Tibial artery (tissue), 4 donors: Measurements from ENCODE around the gene IMMP2L.

Source experiments
- DNase-seq, 2 donors: peaks; one replicate each; pipeline ENCODE4 v3.0.0-alpha.2; 2019
- H3K27ac ChIP-seq, 2 donors: fragments of 200-600 bp; sonication (generic) in 1 of 2; 1 replicate in 1 of 2; 2 replicates in 1 of 2; pipeline ENCODE4 v1.5.1; 2018 to 2019; ENCODE audit warnings: mild to moderate bottlenecking in 1 of 2
- H3K27me3 ChIP-seq, 2 donors: fragments of 200-600 bp; sonication (generic) in 1 of 2; one replicate each; pipeline versions ENCODE4 v1.5.1 to v1.6.0; 2016 to 2019
- H3K36me3 ChIP-seq, 3 donors: fragments of 200-600 bp; sonication (generic) in 2 of 3; one replicate each; pipeline ENCODE4 v1.5.1; 2016 to 2019; ENCODE audit warnings: mild to moderate bottlenecking in 2 of 3
- H3K4me1 ChIP-seq, 4 donors: fragments of 200-600 bp; sonication (generic) in 2 of 4; 1 replicate in 3 of 4; 2 replicates in 1 of 4; pipeline ENCODE4 v1.5.1; 2016 to 2019
- H3K4me3 ChIP-seq, 2 donors: fragments of 200-600 bp; sonication (generic) in 1 of 2; 1 replicate in 1 of 2; 2 replicates in 1 of 2; pipeline ENCODE4 v1.5.1; 2018 to 2019; ENCODE audit warnings: mild to moderate bottlenecking in 2 of 2
- H3K9me3 ChIP-seq, 3 donors: fragments of 200-600 bp; sonication (generic) in 1 of 3; one replicate each; pipeline ENCODE4 v1.5.1; 2016 to 2019
- CTCF ChIP-seq, 2 experiments: fragments of 200-600 bp in 1 of 2; fragments of 450-650 bp in 1 of 2; IDR thresholded peaks; one replicate each; pipeline ENCODE4 v1.5.1; 2017 to 2019; ENCODE audit warnings: antibody characterized with exemption in 2 of 2, mild to moderate bottlenecking in 1 of 2, moderate library complexity in 1 of 2
- intact Hi-C: fragments of 100-400 bp; cut with DNase I; formaldehyde crosslinking; loops from one replicate; pipeline ENCODE4 v1.15.0; 2023; ENCODE audit warnings: low total_unique reads

Gene IMMP2L

GRCh38 chr7:111146136-111146535, 416.2 kb downstream of the IMMP2L start:
- TF ChIP-seq CTCF (IDR thresholded peaks at IDR 0.05) = no peak
- intact Hi-C loops = no loop called here
- Histone ChIP-seq H3K36me3 (no peaks in the 10 kb centered on the region), H3K9me3 (no peaks in the 10 kb centered on the region), H3K27me3 (no peaks in the 10 kb centered on the region), H3K4me3 (no peak overlapping the region), H3K27ac (no peak overlapping the region), H3K4me1 (peaks cover 0 to 25% (median 0%) of the 10 kb centered on the region in 4 donors)
- no peak for DNase-seq

- intact Hi-C loops = no loop called here
- no peak for DNase-seq
- no peaks in the 10 kb centered on the region for H3K36me3 ChIP-seq
- H3K27me3 ChIP-seq = no peaks in the 10 kb centered on the region
- H3K4me1 ChIP-seq = peaks cover 0 to 29% (median 0%) of the 10 kb centered on the region in 4 donors
- TF ChIP-seq CTCF (IDR thresholded peaks at IDR 0.05) = no peak
- H3K27ac ChIP-seq = peak overlapping the region in 1 of 2 donors; percentile 23
- no peaks in the 10 kb centered on the region for H3K9me3 ChIP-seq
- no peak overlapping the region for H3K4me3 ChIP-seq
Measured at GRCh38 chr7:111145472-111145871, 416.8 kb downstream of the IMMP2L start.

GRCh38 chr7:111140091-111140865, 422.0 kb downstream of the IMMP2L start:
- no peak for DNase-seq
- H3K27me3 ChIP-seq = no peaks in the 10 kb centered on the region
- H3K4me3 ChIP-seq = no peak overlapping the region
- no peaks in the 10 kb centered on the region for H3K36me3 ChIP-seq
- intact Hi-C loops = no loop called here
- no peaks in the 10 kb centered on the region for H3K9me3 ChIP-seq
- no peak for TF ChIP-seq CTCF (IDR thresholded peaks at IDR 0.05)
- H3K27ac ChIP-seq = peak overlapping the region in 1 of 2 donors; percentile 71
- H3K4me1 ChIP-seq = peaks cover 0 to 51% (median 20%) of the 10 kb centered on the region in 4 donors

- peak overlapping the region; percentile 71 to 75 for H3K27ac ChIP-seq
- no peak for TF ChIP-seq CTCF (IDR thresholded peaks at IDR 0.05)
- DNase-seq = no peak
Measured at GRCh38 chr7:111138586-111138985, 423.7 kb downstream of the IMMP2L start.

GRCh38 chr7:111138193-111138569, 424.1 kb downstream of the IMMP2L start:
- Histone ChIP-seq H3K36me3 (no peaks in the 10 kb centered on the region), H3K27ac (peak overlapping the region; percentile 71 to 75), H3K4me1 (peaks cover 0 to 39% (median 20%) of the 10 kb centered on the region in 4 donors), H3K9me3 (no peaks in the 10 kb centered on the region), H3K4me3 (no peak overlapping the region), H3K27me3 (no peaks in the 10 kb centered on the region)
- intact Hi-C loops = no loop called here
- DNase-seq = peak; percentile 61 to 85
- TF ChIP-seq CTCF (IDR thresholded peaks at IDR 0.05) = no peak

More at GRCh38 chr7:111138586-111138985, 423.7 kb downstream of the IMMP2L start:
- H3K36me3 ChIP-seq = no peaks in the 10 kb centered on the region
- no peak overlapping the region for H3K4me3 ChIP-seq
- intact Hi-C loops = no loop called here
- H3K9me3 ChIP-seq = no peaks in the 10 kb centered on the region
- H3K4me1 ChIP-seq = peaks cover 0 to 39% (median 20%) of the 10 kb centered on the region in 4 donors
- no peaks in the 10 kb centered on the region for H3K27me3 ChIP-seq
